ENCODE measurements around the gene MCOLN1.

DNA sequence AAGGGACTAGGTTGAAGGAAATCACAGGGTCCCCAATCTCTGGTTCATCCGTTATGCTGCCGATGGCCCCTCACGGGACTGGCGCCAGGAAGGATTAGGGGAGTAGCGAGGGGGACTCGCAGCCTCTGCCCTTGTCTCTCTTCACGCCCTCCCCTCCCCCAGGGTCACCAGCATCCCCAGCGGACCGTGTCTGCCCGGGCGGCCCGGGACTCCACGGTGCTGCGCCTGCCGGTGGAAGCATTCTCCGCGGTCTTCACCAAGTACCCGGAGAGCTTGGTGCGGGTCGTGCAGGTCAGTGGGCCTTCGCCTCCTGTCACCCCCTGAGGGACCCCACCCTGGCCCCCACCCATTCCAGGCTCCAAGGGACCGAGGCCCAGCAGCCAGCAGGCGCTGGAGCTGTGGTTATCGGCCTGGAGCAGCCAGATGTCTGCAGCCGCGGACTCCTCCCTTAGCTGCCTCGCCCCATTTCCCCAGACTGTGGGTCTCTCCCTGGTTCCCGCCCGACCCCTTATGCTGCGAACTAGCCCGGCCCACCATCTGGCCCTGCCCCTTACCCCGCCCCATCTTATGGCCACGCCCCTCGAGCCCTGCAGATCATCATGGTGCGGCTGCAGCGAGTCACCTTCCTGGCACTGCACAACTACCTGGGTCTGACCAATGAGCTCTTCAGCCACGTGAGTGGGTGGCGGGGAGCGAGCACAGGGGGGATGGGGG is 18.5 kb downstream of the MCOLN1 start:
- TF ChIP-seq, protein P1, sequence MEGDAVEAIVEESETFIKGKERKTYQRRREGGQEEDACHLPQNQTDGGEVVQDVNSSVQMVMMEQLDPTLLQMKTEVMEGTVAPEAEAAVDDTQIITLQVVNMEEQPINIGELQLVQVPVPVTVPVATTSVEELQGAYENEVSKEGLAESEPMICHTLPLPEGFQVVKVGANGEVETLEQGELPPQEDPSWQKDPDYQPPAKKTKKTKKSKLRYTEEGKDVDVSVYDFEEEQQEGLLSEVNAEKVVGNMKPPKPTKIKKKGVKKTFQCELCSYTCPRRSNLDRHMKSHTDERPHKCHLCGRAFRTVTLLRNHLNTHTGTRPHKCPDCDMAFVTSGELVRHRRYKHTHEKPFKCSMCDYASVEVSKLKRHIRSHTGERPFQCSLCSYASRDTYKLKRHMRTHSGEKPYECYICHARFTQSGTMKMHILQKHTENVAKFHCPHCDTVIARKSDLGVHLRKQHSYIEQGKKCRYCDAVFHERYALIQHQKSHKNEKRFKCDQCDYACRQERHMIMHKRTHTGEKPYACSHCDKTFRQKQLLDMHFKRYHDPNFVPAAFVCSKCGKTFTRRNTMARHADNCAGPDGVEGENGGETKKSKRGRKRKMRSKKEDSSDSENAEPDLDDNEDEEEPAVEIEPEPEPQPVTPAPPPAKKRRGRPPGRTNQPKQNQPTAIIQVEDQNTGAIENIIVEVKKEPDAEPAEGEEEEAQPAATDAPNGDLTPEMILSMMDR (IDR thresholded peaks at IDR 0.05) = no peak
- no peak for TF ChIP-seq POLR2A (IDR thresholded peaks at IDR 0.05)

All from ovary (tissue), 3 donors.